Measurements from ENCODE around the gene RPGR.

GRCh38 chrX:38278682-38279081 is 48.6 kb downstream of the RPGR start:
- TF ChIP-seq POLR2A (IDR thresholded peaks at IDR 0.05) (no peak), CTCF (IDR thresholded peaks at IDR 0.05) (no peak)
